Sigmoid colon (tissue), 4 donors: Measurements from ENCODE around the gene LEUTX.
"Not testable (repeated sequence)": the region's sequence is repeated elsewhere in the genome, so short reads cannot be mapped to it uniquely, and the experiment has no call there.

Experiments
- CTCF ChIP-seq, 4 experiments: fragments of 450-650 bp in 3 of 4; fragments of 200-600 bp in 1 of 4; IDR thresholded peaks; one replicate each; pipeline ENCODE4 v1.5.1; 2016 to 2019; ENCODE audit warnings: antibody characterized with exemption in 4 of 4, mild to moderate bottlenecking in 3 of 4, moderate library complexity in 2 of 4
- POLR2A ChIP-seq, 2 donors: fragments of 450-650 bp; IDR thresholded peaks; one replicate each; pipeline ENCODE4 v1.6.1; 2016; ENCODE audit warnings: antibody characterized with exemption in 2 of 2, mild to moderate bottlenecking in 2 of 2, moderate library complexity in 2 of 2
- POLR2AphosphoS5 ChIP-seq, 4 donors: sonication (generic); formaldehyde crosslinking; IDR thresholded peaks; one replicate each; pipeline ENCODE4 v1.6.1; 2017; ENCODE audit warnings: antibody characterized with exemption in 4 of 4

GRCh38 chr19:39808688-39809087, 30.0 kb downstream of the LEUTX start:
- not testable (repeated sequence) for TF ChIP-seq POLR2A, POLR2AphosphoS5, CTCF (IDR thresholded peaks at IDR 0.05)
